HEK293T (cell line): ENCODE data around the gene TUBE1.

Experiments used
- BHLHE40 ChIP-seq: fragments of 450-650 bp; IDR thresholded peaks from 2 replicates; pipeline ENCODE4 v1.6.1; 2016; ENCODE audit warnings: mild to moderate bottlenecking, moderate library complexity, borderline replicate concordance
- FOXK2 ChIP-seq: fragments of 450-650 bp; IDR thresholded peaks from 2 replicates; pipeline ENCODE4 v1.6.1; 2016; ENCODE audit warnings: mild to moderate bottlenecking
- FOXM1 ChIP-seq: fragments of 450-650 bp; IDR thresholded peaks from 2 replicates; pipeline ENCODE4 v1.6.1; 2017; ENCODE audit warnings: mild to moderate bottlenecking, borderline replicate concordance
- LEF1 ChIP-seq: fragments of 450-650 bp; IDR thresholded peaks from 2 replicates; pipeline ENCODE4 v1.6.1; 2017; ENCODE audit warnings: mild to moderate bottlenecking, borderline replicate concordance
- PKNOX1 ChIP-seq: fragments of 450-650 bp; IDR thresholded peaks from 2 replicates; pipeline ENCODE4 v1.6.1; 2016
- SP1 ChIP-seq: fragments of 450-650 bp; IDR thresholded peaks from 2 replicates; pipeline ENCODE4 v1.6.1; 2017
- TARDBP ChIP-seq: fragments of 450-650 bp; IDR thresholded peaks from 2 replicates; pipeline ENCODE4 v1.6.1; 2016

GRCh38 chr6:112041535-112041934 is 45.7 kb downstream of the TUBE1 start:
- no peak for TF ChIP-seq FOXM1
- TF ChIP-seq BHLHE40 = no peak
- TF ChIP-seq SP1 = no peak
- no peak for TF ChIP-seq TARDBP
- TF ChIP-seq PKNOX1 = no peak
- TF ChIP-seq FOXK2 = no peak
- no peak for TF ChIP-seq LEF1
